HUES48 (cell line): ENCODE measurements around the gene MAGED2.
"Not testable (repeated sequence)": the region's sequence is repeated elsewhere in the genome, so short reads cannot be mapped to it uniquely, and the experiment has no call there.

Experiments used
- H3K27ac ChIP-seq: one replicate; pipeline ENCODE4 v1.7.0; 2013; ENCODE audit warnings: low read depth, low read length, inconsistent platforms
- H3K27me3 ChIP-seq: 2 replicates; pipeline ENCODE4 v1.6.1; 2013; ENCODE audit warnings: mild to moderate bottlenecking, low read length; ENCODE audit not compliant: control insufficient read depth, insufficient read depth
- H3K36me3 ChIP-seq: 2 replicates; pipeline ENCODE4 v1.6.1; 2013; ENCODE audit warnings: low read length; ENCODE audit not compliant: control insufficient read depth, insufficient read depth
- H3K4me1 ChIP-seq: 2 replicates; pipeline ENCODE4 v1.6.1; 2013; ENCODE audit warnings: mild to moderate bottlenecking, low read length; ENCODE audit not compliant: control insufficient read depth, insufficient read depth
- H3K4me3 ChIP-seq: 2 replicates; pipeline ENCODE4 v1.5.1; 2013; ENCODE audit warnings: mild to moderate bottlenecking, low read depth, low read length
- H3K9ac ChIP-seq: 2 replicates; pipeline ENCODE4 v1.6.1; 2013; ENCODE audit warnings: mild to moderate bottlenecking, low read depth, low read length, moderate library complexity
- H3K9me3 ChIP-seq: 2 replicates; pipeline ENCODE4 v1.6.1; 2013; ENCODE audit warnings: low read length; ENCODE audit not compliant: control insufficient read depth, insufficient read depth

The MAGED2 gene, protein sequence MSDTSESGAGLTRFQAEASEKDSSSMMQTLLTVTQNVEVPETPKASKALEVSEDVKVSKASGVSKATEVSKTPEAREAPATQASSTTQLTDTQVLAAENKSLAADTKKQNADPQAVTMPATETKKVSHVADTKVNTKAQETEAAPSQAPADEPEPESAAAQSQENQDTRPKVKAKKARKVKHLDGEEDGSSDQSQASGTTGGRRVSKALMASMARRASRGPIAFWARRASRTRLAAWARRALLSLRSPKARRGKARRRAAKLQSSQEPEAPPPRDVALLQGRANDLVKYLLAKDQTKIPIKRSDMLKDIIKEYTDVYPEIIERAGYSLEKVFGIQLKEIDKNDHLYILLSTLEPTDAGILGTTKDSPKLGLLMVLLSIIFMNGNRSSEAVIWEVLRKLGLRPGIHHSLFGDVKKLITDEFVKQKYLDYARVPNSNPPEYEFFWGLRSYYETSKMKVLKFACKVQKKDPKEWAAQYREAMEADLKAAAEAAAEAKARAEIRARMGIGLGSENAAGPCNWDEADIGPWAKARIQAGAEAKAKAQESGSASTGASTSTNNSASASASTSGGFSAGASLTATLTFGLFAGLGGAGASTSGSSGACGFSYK

DNA sequence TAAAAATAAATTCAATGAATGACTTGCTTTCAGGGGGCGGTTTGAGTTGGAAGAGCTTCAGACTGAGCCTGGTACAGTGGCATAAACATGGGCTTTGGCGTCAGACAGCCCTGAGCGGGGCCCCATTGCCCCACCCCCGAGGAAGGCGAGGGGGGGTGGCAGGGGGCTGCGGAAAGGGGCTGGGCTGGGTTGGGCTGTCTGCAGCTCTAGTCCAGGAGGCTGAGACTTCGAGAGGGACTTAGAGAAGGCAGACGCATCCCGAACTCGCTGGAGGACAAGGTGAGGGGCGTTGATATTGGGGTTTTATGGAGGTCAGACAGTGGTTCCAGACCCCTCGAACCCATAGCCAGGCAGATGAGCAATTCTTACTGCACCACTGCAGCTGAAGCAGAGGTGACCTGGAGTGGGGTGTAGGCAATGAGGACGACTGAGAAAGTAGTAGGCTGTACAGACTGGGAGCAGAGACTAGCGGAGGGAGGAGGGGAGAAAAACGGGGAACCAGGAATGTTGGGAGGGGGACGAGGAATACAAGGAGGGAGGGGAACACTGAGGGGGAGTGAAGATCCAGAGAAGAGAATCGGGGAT, at the start of gene MAGED2:
MAGED2 (plus strand) TSS at position 222 of the 585 bp plus-strand sequence. CDS start 1,587 bp downstream, outside the sequence.
- H3K9ac ChIP-seq, result peak within 1 kb of the TSS; percentile 75
- H3K27ac ChIP-seq, result peak within 1 kb of the TSS; percentile 97
- H3K9me3 ChIP-seq, result peaks cover 38% of the 10 kb centered on the region
- H3K4me3 ChIP-seq, result peak within 1 kb of the TSS; percentile 84
- H3K36me3 ChIP-seq, result peaks cover 31% of the 10 kb centered on the region
- H3K27me3 ChIP-seq, result no peaks in the 10 kb centered on the region
- H3K4me1 ChIP-seq, result 0 out of 2 replicates have a peak, but pooled peaks cover 9% of the 10 kb centered on the region

DNA sequence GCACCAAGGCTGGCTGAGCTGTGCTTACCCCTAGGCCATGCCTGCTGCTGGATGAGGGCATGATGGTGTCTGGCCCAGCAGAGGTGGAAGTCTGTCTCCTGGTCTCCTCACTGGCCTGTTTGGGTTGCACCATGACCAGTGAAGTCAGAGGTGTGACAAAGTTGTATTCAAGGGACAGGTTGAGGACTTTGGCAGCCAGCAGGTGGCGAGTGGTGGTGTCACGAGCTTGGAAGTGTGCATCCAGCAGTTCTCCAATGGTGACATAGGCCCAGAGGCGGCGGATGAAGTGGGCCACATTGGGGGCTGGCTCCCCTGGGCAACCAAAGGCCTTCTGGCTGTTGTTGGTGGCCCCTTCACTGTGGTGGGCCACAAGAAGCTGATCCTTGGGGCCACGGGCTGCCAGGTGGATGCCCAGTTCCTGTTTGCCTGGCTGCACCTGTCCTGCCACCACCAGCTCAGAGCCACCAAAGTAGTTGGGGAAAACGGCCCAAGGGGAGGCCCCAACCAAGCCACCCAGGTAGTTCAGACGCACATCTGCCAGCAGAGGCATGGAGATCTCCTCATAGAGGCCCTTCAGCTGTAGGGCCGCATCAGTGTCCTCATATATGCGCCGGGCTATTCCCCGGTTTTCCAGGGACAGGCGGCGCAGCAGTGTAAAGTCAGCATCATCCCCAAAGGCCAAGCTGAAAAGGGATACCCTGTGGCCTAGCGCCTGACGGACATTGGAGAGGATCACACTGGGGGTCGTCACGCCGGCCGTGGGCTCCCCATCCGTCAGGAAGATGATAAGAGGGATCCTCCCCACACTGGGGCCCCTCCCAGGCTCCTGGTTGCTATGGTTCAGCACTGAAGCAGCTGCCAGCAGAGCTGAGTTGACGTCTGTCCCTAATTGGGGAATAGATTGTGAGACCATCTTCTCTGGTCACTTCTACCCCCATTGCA, 49.2 kb upstream of the MAGED2 start:
- no peak overlapping the region for H3K9ac ChIP-seq
- H3K4me3 ChIP-seq, result no peak overlapping the region
- peaks cover 10% of the 10 kb centered on the region; the same call in 1 of the 2 replicates for H3K4me1 ChIP-seq
- peaks cover 62% of the 10 kb centered on the region for H3K9me3 ChIP-seq
- no peak overlapping the region for H3K27ac ChIP-seq
- no peaks in the 10 kb centered on the region for H3K36me3 ChIP-seq
- no peaks in the 10 kb centered on the region for H3K27me3 ChIP-seq

DNA sequence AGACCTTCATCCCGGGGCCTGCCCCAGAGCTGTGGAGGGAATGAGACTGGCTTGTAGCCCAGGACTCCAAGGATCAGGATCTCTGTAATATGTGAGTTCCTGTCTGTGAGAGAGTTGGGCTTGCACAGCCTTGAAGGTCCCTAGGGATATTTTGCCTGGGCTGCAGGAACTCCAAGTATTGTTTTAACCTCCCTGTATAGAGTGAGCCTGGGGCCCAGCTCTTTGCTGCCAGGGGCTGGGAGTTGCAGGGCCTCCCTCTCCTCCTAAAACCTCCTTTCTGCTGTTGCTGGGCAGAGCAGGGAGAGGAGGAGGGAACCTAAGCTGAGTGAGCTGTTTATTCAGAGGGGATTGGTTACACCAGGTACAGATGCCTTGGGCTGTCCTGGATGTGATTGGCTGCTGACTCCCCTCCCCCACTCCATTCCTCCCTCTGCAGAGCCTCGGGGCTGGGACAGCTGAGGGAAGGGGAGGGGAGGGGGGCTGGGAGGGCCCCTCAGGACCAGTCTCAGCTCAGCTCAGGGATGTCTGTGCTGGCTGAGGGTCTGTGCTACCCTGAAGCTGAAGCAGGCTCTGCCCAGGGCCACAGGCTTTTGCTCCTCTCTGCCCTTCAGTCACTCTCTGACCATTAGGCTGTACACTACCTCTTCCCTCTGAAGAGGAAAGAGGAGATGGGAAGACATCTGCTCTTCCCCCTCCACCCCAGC, 33.0 kb upstream of the MAGED2 start:
- not testable (repeated sequence) for H3K27me3 ChIP-seq, H3K4me1 ChIP-seq, H3K9ac ChIP-seq, H3K4me3 ChIP-seq, H3K36me3 ChIP-seq
- peak overlapping the region; percentile 66 for H3K27ac ChIP-seq
- peaks cover 35% of the 10 kb centered on the region for H3K9me3 ChIP-seq

DNA sequence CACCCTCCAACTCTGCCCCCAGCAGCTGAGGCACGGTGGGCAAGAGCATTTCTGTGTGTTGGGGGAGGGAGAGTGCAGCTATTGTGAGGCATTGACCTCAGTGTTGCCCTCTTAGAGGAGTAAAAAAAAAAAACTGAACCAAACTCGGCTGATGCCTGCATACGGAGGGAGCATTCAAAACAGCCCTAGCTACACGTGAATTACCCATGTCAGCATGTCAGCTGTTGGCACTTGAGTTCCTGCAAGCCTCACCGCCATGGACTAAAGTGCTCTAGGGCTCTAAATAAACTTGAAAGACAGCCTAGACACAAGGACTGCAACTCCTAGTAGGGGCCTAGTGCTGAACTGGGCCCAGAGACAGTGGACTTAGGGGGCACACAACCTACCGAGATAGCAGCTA, 31.5 kb upstream of the MAGED2 start:
- H3K9me3 ChIP-seq, result peaks cover 34% of the 10 kb centered on the region
- 0 out of 2 replicates have a peak, but pooled peaks cover 5% of the 10 kb centered on the region for H3K4me1 ChIP-seq
- no peak overlapping the region for H3K27ac ChIP-seq
- no peak overlapping the region for H3K9ac ChIP-seq
- H3K27me3 ChIP-seq, result no peaks in the 10 kb centered on the region
- H3K4me3 ChIP-seq, result no peak overlapping the region
- H3K36me3 ChIP-seq, result no peaks in the 10 kb centered on the region

DNA sequence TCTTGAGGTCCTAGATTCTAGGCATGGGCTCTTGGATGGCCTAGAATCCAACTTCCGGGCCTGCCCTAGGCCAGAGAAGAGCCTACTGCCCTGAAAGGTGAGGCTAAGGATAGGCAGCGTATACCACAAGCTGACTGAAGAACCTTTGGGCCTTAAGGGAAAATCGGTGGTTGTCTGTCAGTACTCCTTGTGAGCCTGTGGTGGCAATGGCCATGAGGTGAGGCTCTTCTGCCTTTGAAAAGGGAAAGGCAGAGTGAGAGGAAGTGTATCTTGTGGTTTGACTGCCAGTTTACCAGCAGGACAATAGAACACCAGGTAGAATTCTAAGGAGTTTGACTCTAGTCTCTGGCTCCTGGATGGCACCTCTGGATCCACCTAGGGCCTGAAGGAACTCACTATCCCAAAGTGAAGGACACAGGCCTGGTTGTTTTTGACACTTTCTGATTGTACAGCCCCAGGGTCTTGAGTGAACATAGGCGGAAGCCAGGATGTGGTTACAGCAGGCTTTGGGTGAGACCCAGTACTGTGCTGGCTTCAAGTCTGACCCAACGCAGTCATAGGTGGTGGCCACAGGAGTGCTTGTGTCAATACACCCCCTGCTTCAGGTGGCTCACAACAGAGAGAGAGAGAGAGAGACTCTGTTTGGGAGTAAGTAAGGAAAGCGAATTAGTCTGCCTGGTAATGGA, 30.4 kb upstream of the MAGED2 start:
- no peak overlapping the region for H3K4me3 ChIP-seq
- no peak overlapping the region for H3K27ac ChIP-seq
- H3K9ac ChIP-seq, result no peak overlapping the region
- no peaks in the 10 kb centered on the region for H3K27me3 ChIP-seq
- peaks cover 30% of the 10 kb centered on the region for H3K9me3 ChIP-seq
- 0 out of 2 replicates have a peak, but pooled peaks cover 5% of the 10 kb centered on the region for H3K4me1 ChIP-seq
- H3K36me3 ChIP-seq, result no peaks in the 10 kb centered on the region

DNA sequence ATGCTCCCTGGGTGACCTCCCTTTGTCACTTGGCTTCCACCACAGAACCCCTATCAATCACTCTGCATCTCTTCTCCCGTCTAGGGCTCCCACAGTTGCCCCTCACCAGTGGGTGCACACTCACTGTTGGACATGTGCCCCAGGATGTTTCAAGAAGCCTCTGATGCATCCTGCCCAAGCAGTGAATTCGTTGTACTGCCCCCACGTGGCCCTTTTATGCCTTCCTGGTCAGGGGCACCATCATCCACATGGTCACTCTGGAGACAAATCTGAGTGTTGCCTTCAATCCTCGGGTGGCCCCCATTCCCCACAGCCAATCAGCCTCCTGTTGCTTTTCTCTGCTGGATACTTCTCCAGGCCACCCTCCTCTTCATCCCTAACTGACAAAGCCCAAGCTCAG, 21.6 kb upstream of the MAGED2 start:
- Histone ChIP-seq H3K4me3 (no peak overlapping the region), H3K9ac (no peak overlapping the region), H3K36me3 (no peaks in the 10 kb centered on the region), H3K4me1 (no peaks in the 10 kb centered on the region), H3K27ac (no peak overlapping the region), H3K9me3 (peaks cover 16% of the 10 kb centered on the region), H3K27me3 (no peaks in the 10 kb centered on the region)

DNA sequence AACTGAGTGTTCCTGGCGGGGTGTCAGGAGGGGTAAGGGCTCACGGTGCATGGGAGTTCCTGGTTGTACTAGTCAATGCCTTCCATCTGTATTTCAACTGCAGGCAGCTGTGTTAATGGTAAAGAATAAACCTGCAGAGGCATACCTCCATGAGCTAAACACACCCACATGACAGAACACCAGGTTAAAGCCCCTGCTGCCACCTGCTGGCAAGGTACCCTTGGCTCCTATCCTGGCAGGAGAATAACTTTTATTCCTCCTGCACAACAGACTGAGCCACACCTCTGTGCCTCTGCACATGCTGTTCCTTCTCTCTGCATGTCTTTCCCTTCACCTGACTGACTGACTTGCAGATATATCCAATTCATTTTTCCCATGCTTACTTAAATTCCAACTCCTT, 20.6 kb upstream of the MAGED2 start:
- no peaks in the 10 kb centered on the region for H3K4me1 ChIP-seq
- H3K36me3 ChIP-seq, result no peaks in the 10 kb centered on the region
- H3K27ac ChIP-seq, result no peak overlapping the region
- H3K9me3 ChIP-seq, result peaks cover 14% of the 10 kb centered on the region
- no peak overlapping the region for H3K9ac ChIP-seq
- H3K4me3 ChIP-seq, result no peak overlapping the region
- no peaks in the 10 kb centered on the region for H3K27me3 ChIP-seq

DNA sequence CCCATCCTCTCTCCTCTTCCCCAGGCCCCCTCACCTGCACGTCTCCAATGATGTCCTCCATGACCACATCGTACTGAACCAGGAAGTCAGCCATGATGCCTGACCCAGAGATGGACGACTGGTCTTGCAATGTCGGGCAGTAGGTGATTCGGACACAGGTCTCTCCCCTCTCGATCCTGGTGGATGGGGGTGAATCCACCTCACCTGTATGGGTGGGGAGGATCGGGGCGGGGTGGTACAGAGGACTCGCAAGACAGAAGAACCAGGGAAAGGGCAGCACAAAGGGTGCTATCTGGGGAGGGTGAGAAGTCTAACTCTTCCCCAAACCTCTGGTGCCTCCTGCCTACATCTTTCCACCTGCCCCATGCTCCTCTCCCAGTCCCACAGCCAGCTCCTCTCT, 19.1 kb upstream of the MAGED2 start:
- H3K4me1 ChIP-seq, result no peaks in the 10 kb centered on the region
- H3K27ac ChIP-seq, result no peak overlapping the region
- H3K27me3 ChIP-seq, result no peaks in the 10 kb centered on the region
- H3K36me3 ChIP-seq, result no peaks in the 10 kb centered on the region
- H3K9me3 ChIP-seq, result peaks cover 13% of the 10 kb centered on the region
- no peak overlapping the region for H3K9ac ChIP-seq
- no peak overlapping the region for H3K4me3 ChIP-seq

DNA sequence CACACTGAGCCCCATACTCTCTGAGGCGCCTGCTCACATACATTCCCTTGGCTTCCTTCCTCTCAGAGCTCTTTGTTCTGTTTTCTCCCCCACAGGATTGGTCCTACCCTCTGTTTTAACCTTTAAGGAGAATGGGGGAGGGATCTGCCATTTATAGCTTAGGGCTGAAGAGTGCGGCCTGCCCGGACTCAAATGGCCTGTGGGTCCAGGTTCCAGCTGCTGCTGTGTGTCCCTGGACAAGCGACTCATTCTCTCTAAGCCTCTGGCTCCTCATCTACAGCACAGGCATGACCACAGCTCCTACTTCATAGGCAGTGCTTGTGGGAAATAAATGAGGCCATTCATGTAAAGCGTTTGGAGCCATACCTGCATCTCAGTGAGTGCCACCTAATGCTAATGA, 18.1 kb upstream of the MAGED2 start:
- not testable (repeated sequence) for H3K4me3 ChIP-seq, H3K27ac ChIP-seq, H3K4me1 ChIP-seq, H3K27me3 ChIP-seq, H3K36me3 ChIP-seq, H3K9ac ChIP-seq
- H3K9me3 ChIP-seq, result peaks cover 19% of the 10 kb centered on the region

DNA sequence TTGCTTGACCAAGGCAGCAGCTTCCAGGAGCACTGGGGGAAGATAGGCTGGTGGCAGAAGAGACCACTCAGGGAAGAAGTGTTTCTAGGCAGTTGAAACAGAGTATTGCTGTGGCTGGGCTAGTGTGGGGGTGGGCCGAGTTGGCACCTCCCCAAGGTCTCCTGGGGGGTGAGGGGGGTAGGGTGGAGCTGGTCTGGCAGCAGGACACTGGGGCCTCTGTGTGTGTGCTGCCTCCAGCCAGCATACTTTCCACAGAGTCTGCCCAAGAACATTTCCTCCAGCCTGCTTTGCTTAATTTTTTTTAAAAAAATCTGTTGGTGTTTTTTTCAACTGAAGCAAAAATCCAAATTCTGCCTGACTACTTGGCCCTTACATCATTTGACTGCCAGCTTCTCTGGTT, 13.5 kb upstream of the MAGED2 start:
- no peaks in the 10 kb centered on the region for H3K27me3 ChIP-seq
- H3K36me3 ChIP-seq, result no peaks in the 10 kb centered on the region
- H3K27ac ChIP-seq, result no peak overlapping the region
- H3K9me3 ChIP-seq, result peaks cover 32% of the 10 kb centered on the region
- H3K9ac ChIP-seq, result no peak overlapping the region
- H3K4me3 ChIP-seq, result no peak overlapping the region
- H3K4me1 ChIP-seq, result no peaks in the 10 kb centered on the region
